GM21447 (cell line): ENCODE data around the gene KCNQ5.
A peak's percentile ranks its signal among the peaks of the same experiment; 100 is the strongest.
"Not testable (repeated sequence)": the region's sequence is repeated elsewhere in the genome, so short reads cannot be mapped to it uniquely, and the experiment has no call there.

Source experiments
- ATAC-seq: cut with Tn5 transposase; IDR thresholded peaks from one replicate; pipeline ENCODE4 v1.9.1; 2021; ENCODE audit not compliant: unreplicated experiment

The KCNQ5 gene

DNA sequence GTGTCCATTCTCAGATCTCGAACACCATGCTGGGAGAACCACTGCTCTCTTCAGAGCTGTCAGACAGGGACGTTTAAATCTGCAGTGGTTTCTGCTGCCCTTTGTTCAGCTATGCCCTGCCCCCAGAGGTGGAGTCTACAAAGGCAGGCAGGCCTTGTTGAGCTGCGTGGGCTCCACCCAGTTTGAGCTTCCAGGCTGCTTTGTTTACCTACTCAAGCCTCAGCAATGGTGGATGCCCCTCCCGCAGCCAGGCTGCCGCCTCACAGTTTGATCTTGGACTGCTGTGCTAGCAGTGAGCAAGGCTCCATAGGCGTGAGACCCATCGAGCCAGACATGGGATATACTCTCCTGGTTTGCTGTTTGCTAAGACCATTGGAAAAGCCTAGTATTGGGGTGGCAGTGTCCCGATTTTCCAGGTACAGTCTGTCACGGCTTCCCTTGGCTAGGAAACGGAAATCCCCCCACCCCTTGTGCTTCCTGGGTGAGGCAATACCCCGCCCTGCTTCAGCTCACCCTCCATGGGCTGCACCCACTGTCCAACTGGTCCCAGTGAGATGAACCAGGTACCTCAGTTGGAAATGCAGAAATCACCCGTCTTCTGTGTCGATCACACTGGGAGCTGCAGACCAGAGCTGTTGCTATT is 362.4 kb downstream of the KCNQ5 start:
- ATAC-seq: not testable (repeated sequence)

- ATAC-seq: no peak
Observed at GRCh38 chr6:72984981-72985665, 363.3 kb downstream of the KCNQ5 start.

- ATAC-seq: no peak
Observed at GRCh38 chr6:72987301-72987700, 365.4 kb downstream of the KCNQ5 start.

DNA sequence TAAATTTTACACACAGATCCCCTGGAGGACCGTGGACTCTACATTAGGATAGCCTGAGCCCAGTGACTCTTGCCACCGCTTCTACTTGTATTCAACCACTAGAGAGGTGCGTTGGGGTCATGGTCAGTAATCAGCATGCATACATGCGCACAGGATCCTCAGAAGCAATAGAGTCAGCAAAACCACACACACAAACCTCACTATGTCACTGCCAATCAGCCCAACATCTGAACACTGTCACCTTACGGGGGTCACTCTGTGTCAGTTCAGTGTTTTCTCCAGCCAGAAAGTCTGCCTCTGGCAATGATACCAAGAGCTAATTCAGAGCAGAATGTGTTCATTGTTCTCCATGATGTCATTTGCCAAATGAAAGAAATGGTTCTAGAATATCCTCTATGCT is 378.1 kb downstream of the KCNQ5 start:
- no peak for ATAC-seq

DNA sequence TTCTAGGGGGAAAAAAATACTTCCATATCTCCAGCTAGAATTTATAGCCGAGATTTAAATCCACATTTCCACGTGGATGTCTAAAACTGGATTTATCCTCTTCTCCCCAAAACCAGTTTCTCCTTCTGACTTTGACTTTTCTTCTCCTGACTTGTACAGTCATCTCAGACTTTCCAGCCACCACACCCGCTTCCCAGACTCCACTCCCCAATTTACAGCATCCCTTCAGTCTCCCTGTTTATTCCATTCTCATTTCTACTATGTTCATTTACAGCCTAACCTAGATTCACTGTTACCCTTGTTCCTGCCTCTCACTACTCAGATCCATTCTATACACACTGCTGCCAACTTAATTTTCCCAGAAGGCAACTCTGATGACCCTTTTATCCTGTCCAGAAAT is 378.6 kb downstream of the KCNQ5 start:
- no peak for ATAC-seq

- no peak for ATAC-seq
Observed at GRCh38 chr6:73002588-73002987, 380.7 kb downstream of the KCNQ5 start.

- no peak for ATAC-seq
Observed at GRCh38 chr6:73003302-73003701, 381.4 kb downstream of the KCNQ5 start.

DNA sequence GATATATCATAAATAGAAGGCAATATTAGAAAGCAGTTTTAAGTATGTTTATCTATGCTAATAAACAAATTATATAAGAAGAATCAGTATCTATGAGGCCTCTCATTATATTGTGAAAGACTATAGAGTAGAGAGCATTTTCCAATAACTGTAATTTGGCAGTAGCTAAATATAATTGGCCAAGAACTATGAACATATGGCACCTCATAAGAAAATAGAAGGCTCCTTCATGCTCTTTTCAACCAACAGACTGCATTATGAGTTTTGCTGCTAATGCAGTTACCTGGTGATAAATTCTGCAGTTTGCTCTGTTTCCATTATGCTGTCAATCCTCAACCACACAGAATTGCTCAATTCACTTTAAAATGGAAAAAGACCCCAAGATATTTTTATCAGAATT is 382.4 kb downstream of the KCNQ5 start:
- ATAC-seq: no peak

GRCh38 chr6:73004861-73005260 is 383.0 kb downstream of the KCNQ5 start:
- ATAC-seq: no peak

DNA sequence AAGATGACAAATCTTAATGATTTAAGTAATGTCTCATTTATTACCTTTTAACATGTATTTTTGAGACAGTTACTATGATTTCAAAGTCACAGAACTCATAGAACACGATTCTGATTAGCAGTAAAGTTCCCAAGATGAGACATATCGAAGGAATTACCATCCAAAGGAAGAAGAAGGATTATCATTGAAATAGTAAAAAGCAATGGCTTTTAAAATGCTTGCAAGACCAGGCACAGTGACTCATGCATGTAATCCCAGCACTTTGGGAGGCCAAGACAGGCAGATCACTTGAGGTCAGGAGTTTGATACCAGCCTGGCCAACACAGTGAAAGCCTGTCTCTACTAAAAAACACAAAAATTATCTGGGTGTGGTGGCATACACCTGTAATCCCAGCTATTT is 384.3 kb downstream of the KCNQ5 start:
- ATAC-seq: no peak

DNA sequence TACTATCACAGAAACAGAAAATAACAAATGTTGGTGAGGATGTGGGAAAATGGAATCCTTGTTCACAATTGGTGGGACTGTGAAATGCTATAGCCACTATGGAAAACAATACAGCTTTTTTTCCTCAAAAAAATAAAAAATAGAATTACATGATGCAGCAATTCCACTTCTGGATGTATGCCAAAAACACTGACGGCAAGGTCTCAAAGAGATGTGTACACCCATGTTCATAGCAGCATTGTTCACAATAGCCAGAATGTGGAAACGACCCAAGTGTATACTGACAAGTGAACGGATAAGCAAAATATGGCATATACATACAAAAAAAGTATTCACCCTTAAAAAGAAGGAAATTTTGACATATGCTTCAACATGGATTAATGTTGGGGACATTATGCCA is 390.1 kb downstream of the KCNQ5 start:
- ATAC-seq: no peak

- ATAC-seq: no peak
Observed at GRCh38 chr6:73017476-73017875, 395.6 kb downstream of the KCNQ5 start.

DNA sequence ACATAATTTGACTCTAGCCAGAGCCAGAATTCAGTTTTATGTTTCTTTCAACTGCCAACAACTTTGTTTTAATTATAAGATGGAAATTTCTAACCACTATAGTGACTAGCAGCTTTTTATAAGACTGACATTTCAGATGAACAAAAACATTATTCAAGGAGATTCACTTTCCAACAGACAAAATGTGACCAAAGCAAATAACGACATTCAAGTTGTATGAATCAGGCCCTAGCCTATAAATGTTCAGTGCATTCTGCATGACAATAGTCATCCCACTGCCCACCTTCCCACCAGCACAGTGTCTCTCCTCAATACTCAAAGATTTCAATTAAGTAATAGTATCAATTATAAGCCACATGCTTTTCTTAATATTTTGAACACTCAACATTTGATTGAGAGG is 402.7 kb downstream of the KCNQ5 start:
- no peak for ATAC-seq

DNA sequence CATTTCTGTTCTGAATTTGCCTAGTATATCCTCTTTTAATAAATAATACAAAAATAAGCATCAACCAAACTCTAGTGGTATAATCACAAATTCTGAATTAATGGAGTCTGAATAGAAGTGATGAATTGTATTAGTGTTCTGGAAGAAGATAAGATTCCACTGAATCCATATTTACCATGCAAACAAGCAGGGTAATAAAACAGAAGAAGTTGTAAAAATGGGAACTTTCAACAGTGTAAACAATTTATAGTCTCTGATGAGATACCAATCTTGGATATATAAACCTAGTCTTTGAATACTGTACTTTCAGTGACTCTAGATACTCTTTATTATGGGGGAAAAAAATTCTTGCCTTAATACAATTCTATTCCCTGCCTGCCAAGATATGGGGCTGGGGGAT is 405.8 kb downstream of the KCNQ5 start:
- ATAC-seq: no peak

GRCh38 chr6:73028124-73028766 is 406.4 kb downstream of the KCNQ5 start:
- ATAC-seq: no peak

- ATAC-seq: no peak
Observed at GRCh38 chr6:73028893-73029450, 407.1 kb downstream of the KCNQ5 start.

DNA sequence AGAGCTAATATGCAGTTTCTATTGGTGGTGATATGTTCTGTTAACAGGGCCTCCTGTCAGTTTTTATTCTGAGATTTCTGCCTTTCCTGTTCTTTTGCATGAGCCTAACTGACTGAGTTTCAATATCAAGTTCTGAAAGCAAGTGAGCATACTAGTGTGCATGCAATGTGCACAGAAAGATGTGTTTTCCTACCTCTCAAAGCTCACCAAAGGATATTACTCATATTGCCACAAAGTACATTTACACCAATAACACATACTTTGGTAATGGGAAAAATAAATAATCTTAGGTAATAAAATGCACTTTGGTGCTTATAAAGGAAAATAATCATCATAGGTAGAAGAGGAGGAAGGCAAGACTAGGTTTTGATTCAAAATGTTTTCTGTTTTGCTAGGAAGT is 408.4 kb downstream of the KCNQ5 start:
- peak; percentile 77 for ATAC-seq

GRCh38 chr6:73030791-73031782 is 409.2 kb downstream of the KCNQ5 start:
- no peak for ATAC-seq

DNA sequence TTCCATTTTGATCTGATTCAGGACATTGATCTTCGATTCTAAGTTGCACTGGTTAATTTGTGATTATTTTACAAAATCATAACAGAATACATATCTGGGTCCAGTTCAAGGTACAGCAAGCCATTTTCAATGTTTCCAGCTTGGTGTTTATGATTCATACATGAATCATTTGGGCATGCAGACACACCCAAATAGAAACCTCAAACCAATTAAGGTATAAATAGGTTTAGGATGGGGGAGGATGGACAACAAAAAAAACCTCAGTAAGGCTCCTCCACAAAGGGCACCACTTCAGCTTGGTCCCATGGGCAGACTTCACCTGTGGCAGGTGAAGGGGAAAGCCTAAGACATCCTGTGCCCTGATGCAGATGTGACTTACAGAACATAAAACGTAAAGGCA is 410.7 kb downstream of the KCNQ5 start:
- no peak for ATAC-seq

- ATAC-seq: no peak
Observed at GRCh38 chr6:73036689-73037088, 414.8 kb downstream of the KCNQ5 start.

GRCh38 chr6:73041051-73041450 is 419.2 kb downstream of the KCNQ5 start:
- no peak for ATAC-seq
